NCI-H345 treated with DMSO at 0.1 percent for 48 hours (cell line): ENCODE data around the gene BRPF1.
A peak's percentile ranks its signal among the peaks of the same experiment; 100 is the strongest.

Source experiments
- DNase-seq: peaks from one replicate; lab custom pipeline; 2025; ENCODE audit not compliant: unreplicated experiment; lab: John Stamatoyannopoulos, UW

Gene BRPF1

GRCh38 chr3:9786825-9787669, 55.5 kb downstream of the BRPF1 start:
- DNase-seq = no peak

GRCh38 chr3:9787714-9788113, 56.2 kb downstream of the BRPF1 start:
- DNase-seq = no peak

- DNase-seq = no peak
Observed at GRCh38 chr3:9791127-9791526, 59.6 kb downstream of the BRPF1 start.

- DNase-seq = no peak
Observed at GRCh38 chr3:9791790-9792404, 60.4 kb downstream of the BRPF1 start.

GRCh38 chr3:9792405-9793160, 61.0 kb downstream of the BRPF1 start, which contains the start of the genes ARPC4 and TADA3:
Gene ARPC4 (plus strand): TSS chr3:9793082. CDS start chr3:9793122, 40 bp downstream.
Gene TADA3 (minus strand): TSS chr3:9792473. CDS start chr3:9791466, 1,007 bp downstream.
- DNase-seq = peak; percentile 89

GRCh38 chr3:9793161-9793781, 61.7 kb downstream of the BRPF1 start:
- no peak for DNase-seq

- DNase-seq = no peak
Observed at GRCh38 chr3:9794400-9794799, 62.9 kb downstream of the BRPF1 start.

GRCh38 chr3:9795207-9795606, 63.7 kb downstream of the BRPF1 start:
- DNase-seq = no peak

GRCh38 chr3:9797196-9797945, 65.8 kb downstream of the BRPF1 start:
- no peak for DNase-seq
